Measurements from ENCODE around the gene IPO9.
A peak's percentile ranks its signal among the peaks of the same experiment; 100 is the strongest.
"Not testable (repeated sequence)": the region's sequence is repeated elsewhere in the genome, so short reads cannot be mapped to it uniquely, and the experiment has no call there.

The IPO9 gene

DNA sequence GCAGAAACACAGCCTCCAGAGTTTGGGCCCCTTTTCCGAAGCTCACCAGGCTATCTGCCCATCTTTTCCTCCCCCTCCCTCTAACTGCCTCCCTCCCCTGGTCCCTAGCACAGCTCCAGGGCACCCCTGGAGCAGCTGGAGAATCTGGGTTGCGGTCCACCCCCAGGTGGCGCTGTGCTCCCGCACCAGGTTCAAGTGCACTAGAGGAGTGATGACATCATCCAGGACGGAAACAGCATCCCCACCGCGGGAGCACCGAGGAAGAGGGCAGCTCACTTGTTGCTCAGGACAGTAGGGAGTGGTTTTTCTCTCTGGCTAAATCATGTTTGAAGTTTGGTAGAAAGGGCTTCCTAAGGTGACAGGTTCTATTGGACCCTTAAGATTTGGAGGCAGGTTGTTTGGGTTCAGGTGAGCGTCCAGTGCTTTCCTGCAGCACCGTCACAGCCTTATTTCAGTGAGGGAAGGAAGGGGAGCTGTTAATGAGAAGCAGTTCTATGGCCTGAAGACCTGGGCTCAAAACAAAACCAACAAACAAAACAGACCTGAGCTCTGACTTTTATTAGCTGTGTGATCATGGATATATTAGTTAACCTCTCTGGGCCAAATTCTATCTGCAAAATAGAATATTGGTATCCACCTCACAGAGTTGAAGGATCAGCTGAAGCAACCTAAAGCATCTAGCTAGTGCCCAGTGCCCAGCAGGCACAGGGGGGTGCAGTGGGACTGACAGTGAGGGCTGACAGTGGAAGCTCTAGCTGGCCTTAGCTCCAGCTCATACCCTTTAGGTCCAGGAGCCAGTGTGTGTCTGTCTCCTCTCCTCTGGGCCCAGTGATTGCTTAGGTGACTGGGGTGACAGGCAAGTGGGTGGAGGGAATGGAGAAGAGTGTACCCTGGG is 67.2 kb downstream of the IPO9 start:
- TF ChIP-seq, protein P1, sequence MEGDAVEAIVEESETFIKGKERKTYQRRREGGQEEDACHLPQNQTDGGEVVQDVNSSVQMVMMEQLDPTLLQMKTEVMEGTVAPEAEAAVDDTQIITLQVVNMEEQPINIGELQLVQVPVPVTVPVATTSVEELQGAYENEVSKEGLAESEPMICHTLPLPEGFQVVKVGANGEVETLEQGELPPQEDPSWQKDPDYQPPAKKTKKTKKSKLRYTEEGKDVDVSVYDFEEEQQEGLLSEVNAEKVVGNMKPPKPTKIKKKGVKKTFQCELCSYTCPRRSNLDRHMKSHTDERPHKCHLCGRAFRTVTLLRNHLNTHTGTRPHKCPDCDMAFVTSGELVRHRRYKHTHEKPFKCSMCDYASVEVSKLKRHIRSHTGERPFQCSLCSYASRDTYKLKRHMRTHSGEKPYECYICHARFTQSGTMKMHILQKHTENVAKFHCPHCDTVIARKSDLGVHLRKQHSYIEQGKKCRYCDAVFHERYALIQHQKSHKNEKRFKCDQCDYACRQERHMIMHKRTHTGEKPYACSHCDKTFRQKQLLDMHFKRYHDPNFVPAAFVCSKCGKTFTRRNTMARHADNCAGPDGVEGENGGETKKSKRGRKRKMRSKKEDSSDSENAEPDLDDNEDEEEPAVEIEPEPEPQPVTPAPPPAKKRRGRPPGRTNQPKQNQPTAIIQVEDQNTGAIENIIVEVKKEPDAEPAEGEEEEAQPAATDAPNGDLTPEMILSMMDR (conservative IDR thresholded peaks at IDR 0.05): peak; percentile 96
- no peak overlapping the region for H3K27ac ChIP-seq

DNA sequence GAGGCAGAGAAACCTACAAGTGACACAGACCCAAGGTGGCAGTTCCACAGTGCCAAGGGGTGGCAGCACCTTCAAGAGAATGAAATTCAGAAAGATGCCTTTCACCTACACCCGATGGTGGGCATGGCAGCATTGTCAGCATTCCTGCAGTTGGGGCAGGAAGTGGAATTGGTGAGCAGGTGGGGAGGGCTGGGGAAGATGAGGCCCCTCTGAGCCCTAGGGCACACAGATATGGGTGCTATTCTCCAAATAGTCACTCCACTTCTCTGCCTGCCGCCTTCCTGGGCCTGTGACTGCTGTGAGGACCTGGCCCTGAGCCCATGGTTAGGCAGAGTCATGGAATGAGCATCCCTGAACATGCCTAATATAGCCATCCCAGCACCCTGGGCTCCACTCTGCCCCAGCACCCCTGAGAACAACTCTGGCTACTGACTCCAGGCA is 68.0 kb downstream of the IPO9 start:
- TF ChIP-seq, protein P1 (conservative IDR thresholded peaks at IDR 0.05): no peak
- H3K27ac ChIP-seq: no peak overlapping the region

DNA sequence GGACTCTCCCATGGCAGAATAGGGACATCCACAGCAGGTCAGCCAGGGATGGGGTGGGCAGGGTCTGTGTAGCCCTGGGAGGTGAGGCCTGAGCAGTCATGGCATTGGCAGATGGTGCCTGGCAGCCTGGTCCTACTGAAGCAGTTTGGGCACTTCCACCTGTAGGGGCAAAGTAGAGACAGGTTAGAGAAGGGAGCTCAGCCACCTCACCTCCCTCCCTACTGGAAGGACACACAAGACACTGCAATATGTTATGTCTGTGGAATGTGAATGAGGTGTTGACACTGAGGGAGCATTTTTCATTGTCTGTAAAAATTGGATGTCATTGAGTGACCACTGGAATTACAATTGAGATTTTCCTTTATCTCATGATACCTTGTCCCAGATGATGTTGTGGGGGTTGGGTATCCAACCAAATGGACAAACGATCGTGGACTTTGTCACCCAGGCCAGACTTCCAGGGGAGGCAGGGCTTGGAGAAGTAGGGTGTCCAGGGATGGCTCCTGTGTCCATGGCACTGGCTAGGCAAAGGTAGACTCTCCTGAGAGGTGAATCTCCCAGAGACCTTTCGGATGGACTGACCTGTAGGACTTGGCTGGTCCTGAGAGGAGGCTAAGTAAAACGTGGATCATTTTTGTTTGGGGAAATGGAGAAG is 69.4 kb downstream of the IPO9 start:
- TF ChIP-seq, protein P1 (conservative IDR thresholded peaks at IDR 0.05): no peak
- no peak overlapping the region for H3K27ac ChIP-seq

DNA sequence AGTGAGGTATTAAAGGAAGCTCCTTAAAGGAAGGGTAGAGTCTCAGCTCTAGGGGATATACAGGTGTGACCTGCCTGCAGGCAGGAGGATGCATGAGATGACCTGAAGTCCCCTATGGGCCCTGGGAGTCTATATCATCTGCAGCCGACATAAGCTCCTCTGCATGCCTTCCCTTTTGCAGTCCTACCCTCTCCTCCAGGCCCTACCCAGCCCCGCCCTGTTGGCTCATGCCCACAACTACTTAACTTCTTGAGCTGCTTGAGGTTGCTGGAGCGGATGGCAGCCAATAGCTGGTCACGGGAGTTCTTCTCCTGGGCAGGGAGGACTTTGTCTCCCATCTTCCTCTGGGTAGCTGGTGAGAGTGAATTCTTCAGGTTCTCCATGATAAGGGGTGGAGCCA is 70.0 kb downstream of the IPO9 start:
- TF ChIP-seq, protein P1 (conservative IDR thresholded peaks at IDR 0.05): no peak
- H3K27ac ChIP-seq: no peak overlapping the region

DNA sequence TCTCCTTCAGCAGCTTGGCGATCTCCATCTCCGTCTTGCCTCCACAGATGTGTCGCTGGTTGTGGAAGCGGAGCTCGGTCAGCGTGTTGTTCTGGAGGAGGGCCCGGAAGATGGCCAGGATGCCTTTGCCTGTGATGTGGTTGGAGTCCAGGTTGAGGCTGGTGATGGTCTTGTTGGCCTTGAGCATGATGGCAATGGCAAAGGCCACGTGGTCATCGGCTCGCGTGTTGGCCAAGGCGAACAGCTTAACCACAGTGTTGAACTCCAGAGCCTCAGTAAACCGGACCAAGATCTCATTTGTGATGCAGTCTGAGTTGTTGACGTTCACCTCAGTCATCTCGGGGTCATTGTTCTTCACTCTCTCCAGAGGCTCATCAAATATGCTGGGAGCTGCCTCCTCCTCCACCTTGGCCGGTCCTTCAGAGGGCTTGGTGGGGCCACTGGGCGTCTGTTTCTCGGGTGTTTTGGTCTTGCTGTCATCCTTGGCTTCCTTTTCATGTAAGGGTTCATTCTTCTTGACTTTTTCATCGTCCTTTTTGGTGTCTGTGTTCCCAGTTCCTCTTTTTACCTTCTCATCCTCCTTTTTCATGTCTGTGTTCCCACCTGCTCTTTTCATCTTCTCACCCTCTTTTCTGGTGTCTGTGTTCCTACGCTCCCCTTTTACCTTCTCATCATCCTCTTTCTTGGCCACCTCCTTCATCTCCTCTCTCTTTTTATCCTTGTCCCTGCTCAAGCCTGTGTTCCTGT is 70.9 kb downstream of the IPO9 start:
- H3K27ac ChIP-seq: no peak overlapping the region

DNA sequence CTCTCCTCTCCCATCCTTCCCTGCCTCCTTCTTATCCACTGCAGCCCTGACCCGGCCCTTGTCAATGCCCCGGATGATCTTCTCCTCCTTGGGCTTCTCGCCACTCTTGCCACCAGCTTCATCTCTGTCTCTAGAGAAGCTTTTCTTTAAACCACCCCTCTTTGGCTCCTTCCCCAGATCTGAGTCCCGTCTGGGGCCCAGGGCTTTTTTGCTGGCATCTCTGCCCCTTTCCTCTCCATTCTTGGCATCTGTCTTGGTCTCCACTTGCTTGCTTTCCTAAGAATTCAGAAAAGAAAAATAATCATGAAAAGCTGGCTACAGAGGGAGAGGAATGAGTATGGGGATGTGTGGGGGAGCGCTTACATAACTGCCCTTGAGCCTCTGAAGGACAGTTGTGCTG is 71.5 kb downstream of the IPO9 start:
- no peak overlapping the region for H3K27ac ChIP-seq
- TF ChIP-seq, protein P1 (conservative IDR thresholded peaks at IDR 0.05): no peak

More for the DNA sequence above, 70.9 kb downstream of the IPO9 start:
- TF ChIP-seq, protein P1 (conservative IDR thresholded peaks at IDR 0.05): no peak

DNA sequence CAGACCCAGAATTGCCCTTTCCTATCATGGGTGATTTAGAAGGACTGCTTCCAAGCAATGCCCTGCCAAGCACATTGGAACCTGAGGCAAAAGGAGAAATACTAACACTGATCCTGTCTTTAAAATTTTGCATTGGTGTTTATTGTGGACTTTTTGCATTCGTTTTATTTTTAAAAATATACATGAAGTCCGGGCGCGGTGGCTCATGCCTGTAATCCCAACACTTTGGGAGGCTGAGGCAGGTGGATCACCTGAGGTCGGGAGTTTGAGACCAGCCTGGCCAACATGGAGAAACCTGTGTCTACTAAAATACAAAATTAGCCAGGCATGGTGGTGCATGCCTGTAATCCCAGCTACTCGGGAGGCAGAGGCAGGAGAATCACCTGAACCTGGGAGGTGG is 72.1 kb downstream of the IPO9 start:
- H3K27ac ChIP-seq: not testable (repeated sequence)
